ENCODE measurements around the gene RIMBP2. TPM values are rescaled to one million over a fixed set of nuclear protein-coding genes. Genes with fewer than 3 reads are reported as not detected.

RIMBP2 gene
- total RNA-seq, 1 donor from 2014 or later, result 0.99 TPM

GRCh38 chr12:130557886-130558765 lies 158.0 kb downstream of the RIMBP2 start:
- H3K9me3 Mint-ChIP-seq, result peaks cover 3% of the 10 kb centered on the region

GRCh38 chr12:130557201-130557600 lies 158.9 kb downstream of the RIMBP2 start:
- Histone ChIP-seq H4K20me1 (ENCODE audit: low read depth) (no peaks in the 10 kb centered on the region), H3F3A (ENCODE audit: low read depth) (no peaks in the 10 kb centered on the region), H3K4me1 (no peaks in the 10 kb centered on the region), H3K27ac (no peak overlapping the region), H3K27me3 (no peaks in the 10 kb centered on the region), H3K9ac (no peak overlapping the region), H3K36me3 (no peaks in the 10 kb centered on the region), H3K4me2 (no peak overlapping the region), H3K4me3 (no peak overlapping the region), H3K79me2 (ENCODE audit: low read depth) (no peaks in the 10 kb centered on the region), H2AFZ (replicated peaks) (no peak overlapping the region), H3K9me3 (ENCODE audit: low read depth) (no peaks in the 10 kb centered on the region)
- Mint-ChIP-seq H3K27me3 (ENCODE audit: insufficient read depth, low read depth) (peaks cover 6% of the 10 kb centered on the region), H3K36me3 (no peaks in the 10 kb centered on the region), H3K4me3 (no peak overlapping the region), H3K9me3 (peaks cover 6% of the 10 kb centered on the region), H3K27ac (no peak overlapping the region), H3K4me1 (peaks cover 13% of the 10 kb centered on the region)
- no peak for TF ChIP-seq EZH2phosphoT487 (IDR thresholded peaks at IDR 0.05)
- TF ChIP-seq EZH2 (IDR thresholded peaks at IDR 0.05), result no peak
- no peak for TF ChIP-seq CTCF (IDR thresholded peaks at IDR 0.05)
- DNase-seq (ENCODE audit: low spot score), result no peak

More at GRCh38 chr12:130557886-130558765, 158.0 kb downstream of the RIMBP2 start:
- Histone ChIP-seq H3K9me3 (ENCODE audit: low read depth) (no peaks in the 10 kb centered on the region), H3K36me3 (no peaks in the 10 kb centered on the region), H3F3A (ENCODE audit: low read depth) (no peaks in the 10 kb centered on the region), H3K27ac (no peak overlapping the region), H4K20me1 (ENCODE audit: low read depth) (no peaks in the 10 kb centered on the region), H3K4me3 (no peak overlapping the region), H3K27me3 (no peaks in the 10 kb centered on the region), H3K9ac (no peak overlapping the region), H3K79me2 (ENCODE audit: low read depth) (no peaks in the 10 kb centered on the region), H2AFZ (replicated peaks) (no peak overlapping the region), H3K4me2 (no peak overlapping the region), H3K4me1 (no peaks in the 10 kb centered on the region)
- TF ChIP-seq CTCF (IDR thresholded peaks at IDR 0.05) (no peak), EZH2 (IDR thresholded peaks at IDR 0.05) (no peak), EZH2phosphoT487 (IDR thresholded peaks at IDR 0.05) (no peak)
- H3K4me1 Mint-ChIP-seq, result peaks cover 21% of the 10 kb centered on the region
- H3K4me3 Mint-ChIP-seq, result no peak overlapping the region
- peaks cover 6% of the 10 kb centered on the region for H3K27me3 Mint-ChIP-seq (ENCODE audit: insufficient read depth, low read depth)
- H3K36me3 Mint-ChIP-seq, result no peaks in the 10 kb centered on the region
- no peak overlapping the region for H3K27ac Mint-ChIP-seq
- peak; percentile 19 for DNase-seq (ENCODE audit: low spot score)

- Mint-ChIP-seq H3K27ac (no peak overlapping the region), H3K27me3 (ENCODE audit: insufficient read depth, low read depth) (peaks cover 6% of the 10 kb centered on the region), H3K4me1 (peaks cover 13% of the 10 kb centered on the region), H3K4me3 (no peak overlapping the region), H3K9me3 (peaks cover 6% of the 10 kb centered on the region), H3K36me3 (no peaks in the 10 kb centered on the region)
- H3F3A ChIP-seq (ENCODE audit: low read depth), result no peaks in the 10 kb centered on the region
- H4K20me1 ChIP-seq (ENCODE audit: low read depth), result no peaks in the 10 kb centered on the region
- no peaks in the 10 kb centered on the region for H3K4me1 ChIP-seq
- H3K9ac ChIP-seq, result no peak overlapping the region
- H3K27me3 ChIP-seq, result no peaks in the 10 kb centered on the region
- H2AFZ ChIP-seq (replicated peaks), result no peak overlapping the region
- H3K79me2 ChIP-seq (ENCODE audit: low read depth), result no peaks in the 10 kb centered on the region
- no peaks in the 10 kb centered on the region for H3K9me3 ChIP-seq (ENCODE audit: low read depth)
- no peak overlapping the region for H3K4me2 ChIP-seq
- TF ChIP-seq EZH2 (IDR thresholded peaks at IDR 0.05), result no peak
- TF ChIP-seq CTCF (IDR thresholded peaks at IDR 0.05), result no peak
- TF ChIP-seq EZH2phosphoT487 (IDR thresholded peaks at IDR 0.05), result no peak
- H3K4me3 ChIP-seq, result no peak overlapping the region
- H3K36me3 ChIP-seq, result no peaks in the 10 kb centered on the region
- no peak for DNase-seq (ENCODE audit: low spot score)
- no peak overlapping the region for H3K27ac ChIP-seq
Measured at GRCh38 chr12:130556486-130557055, 159.5 kb downstream of the RIMBP2 start.
